ENCODE results near the gene UBE3A.

The UBE3A gene

GRCh38 chr15:25327686-25328085, 111.1 kb downstream of the UBE3A start:
- no peak for FAIRE-seq

GRCh38 chr15:25325187-25325586, 113.6 kb downstream of the UBE3A start:
- no peak for FAIRE-seq

GRCh38 chr15:25323420-25323819, 115.4 kb downstream of the UBE3A start:
- FAIRE-seq = no peak

- no peak for FAIRE-seq
Measured at GRCh38 chr15:25287823-25288222, 151.0 kb downstream of the UBE3A start.

Data from A204.1 (cell line).